Panc1 (cell line): ENCODE results near the gene JKAMP. TPM values are rescaled to one million over a fixed set of nuclear protein-coding genes. Genes with fewer than 3 reads are reported as not detected.
A peak's percentile ranks its signal among the peaks of the same experiment; 100 is the strongest.
"Not testable (repeated sequence)": the region's sequence is repeated elsewhere in the genome, so short reads cannot be mapped to it uniquely, and the experiment has no call there.

Experiments used
- ATAC-seq: fragments of 200-7000 bp; cut with Tn5 transposase; 2 replicates; pipeline ENCODE4 v1.9.1; 2020; ENCODE audit warnings: mild to moderate bottlenecking, moderate library complexity
- BruUV-seq: library from RNA; stranded (reverse); fragments of 400-500 nt; replicated peaks from 2 replicates; lab custom pipeline; 2021; lab: Mats Ljungman, UMichigan
- CTCF ChIA-PET: fragments of 300-600 bp; sonication (Branson Sonifier 250); formaldehyde crosslinking; loops from one replicate; lab custom pipeline; 2022; ENCODE audit warnings: antibody characterized with exemption; lab: Charles Lee
- POLR2A ChIA-PET: fragments of 300-600 bp; sonication (Branson Sonifier 250); formaldehyde crosslinking; loops from one replicate; lab custom pipeline; 2022; ENCODE audit warnings: antibody characterized with exemption; lab: Charles Lee
- DNase-seq: peaks from one replicate; pipeline ENCODE4 v3.0.0-alpha.2; 2010; ENCODE audit warnings: low read depth, low spot score
- H3K27ac ChIP-seq: 2 replicates; pipeline ENCODE4 v1.5.1; 2011; ENCODE audit warnings: mild to moderate bottlenecking, low read length, inconsistent platforms
- H3K27me3 ChIP-seq: fragments of 200-500 bp; sonication (Bioruptor generic); 2 replicates; pipeline ENCODE4 v1.6.0; 2014; ENCODE audit warnings: low read length, inconsistent platforms; ENCODE audit not compliant: control insufficient read depth, insufficient read depth
- H3K36me3 ChIP-seq: fragments of 200-500 bp; sonication (Bioruptor generic); 2 replicates; pipeline ENCODE4 v1.5.1; 2014; ENCODE audit warnings: inconsistent platforms, mild to moderate bottlenecking, low read length, moderate library complexity; ENCODE audit not compliant: control insufficient read depth, insufficient read depth
- H3K4me1 ChIP-seq: 2 replicates; pipeline ENCODE4 v1.5.1; 2011; ENCODE audit warnings: inconsistent platforms, mild to moderate bottlenecking, low read length, moderate library complexity; ENCODE audit not compliant: control insufficient read depth, insufficient read depth
- H3K4me3 ChIP-seq, 2 experiments: 2 replicates each; pipeline ENCODE4 v1.5.1; 2011 to 2012; ENCODE audit warnings: low read depth in 2 of 2, low read length in 2 of 2, mild to moderate bottlenecking in 2 of 2, inconsistent platforms in 1 of 2, moderate library complexity in 1 of 2
- H3K9me3 ChIP-seq: fragments of 200-500 bp; sonication (Bioruptor generic); 2 replicates; pipeline ENCODE4 v1.5.1; 2014; ENCODE audit warnings: low read depth, mild to moderate bottlenecking, inconsistent platforms, low read length, moderate library complexity; ENCODE audit not compliant: control insufficient read depth, insufficient read depth
- POLR2AphosphoS5 ChIP-seq: IDR thresholded peaks from 2 replicates; pipeline ENCODE4 v1.6.1; 2012; ENCODE audit warnings: mild to moderate bottlenecking, low read depth, low read length, moderate library complexity
- SIN3A ChIP-seq: IDR thresholded peaks from 2 replicates; pipeline ENCODE4 v1.6.1; 2012; ENCODE audit warnings: low read depth, mild to moderate bottlenecking, low read length, moderate library complexity, borderline replicate concordance; ENCODE audit not compliant: insufficient read depth
- TCF7L2 ChIP-seq: IDR thresholded peaks from 2 replicates; pipeline ENCODE4 v1.6.1; 2011; ENCODE audit warnings: mild to moderate bottlenecking, low read depth, low read length, inconsistent platforms
- in situ Hi-C: cut with HindIII; loops from 2 replicates; pipeline ENCODE4 v1.10.0; 2016; ENCODE audit warnings: low sequenced_read_pairs, low pct_unique_long_range_greater_than_20kb
- intact Hi-C: fragments of 100-400 bp; cut with micrococcal nuclease; formaldehyde crosslinking; loops from one replicate; pipeline ENCODE4 v1.10.0; 2022; ENCODE audit not compliant: unreplicated experiment
- total RNA-seq: library from RNA; stranded (reverse); gene quantifications from one replicate; pipeline ENCODE4 v1.2.1, GENCODE V29; 2021; ENCODE audit not compliant: unreplicated experiment
- TF ChIP-seq, protein P1 (sequence below), 2 experiments: IDR thresholded peaks; 2 replicates each; pipeline ENCODE4 v1.6.1; 2011 to 2012; ENCODE audit warnings: low read depth in 2 of 2, control low read depth in 1 of 2, low read length in 1 of 2, mild to moderate bottlenecking in 1 of 2, moderate library complexity in 1 of 2; ENCODE audit not compliant: insufficient read depth in 1 of 2
- TF ChIP-seq, protein P2 (sequence below): fragments of 450-650 bp; IDR thresholded peaks from 2 replicates; pipeline ENCODE4 v1.5.1; 2017; ENCODE audit warnings: mild to moderate bottlenecking

Gene JKAMP
- total RNA-seq, 1 experiment from 2014 or later: 36.0 TPM

GRCh38 chr14:59439256-59439965 is 44.9 kb upstream of the JKAMP start:
- no TSS peak for BruUV-seq
- POLR2A ChIA-PET: no interaction called here
- Histone ChIP-seq H3K36me3 (no peaks in the 10 kb centered on the region), H3K4me3 (no peak overlapping the region), H3K27me3 (no peaks in the 10 kb centered on the region), H3K27ac (no peak overlapping the region), H3K4me1 (no peaks in the 10 kb centered on the region), H3K9me3 (no peaks in the 10 kb centered on the region)
- no peak for DNase-seq
- no peak for TF ChIP-seq POLR2AphosphoS5
- TF ChIP-seq, protein P1, sequence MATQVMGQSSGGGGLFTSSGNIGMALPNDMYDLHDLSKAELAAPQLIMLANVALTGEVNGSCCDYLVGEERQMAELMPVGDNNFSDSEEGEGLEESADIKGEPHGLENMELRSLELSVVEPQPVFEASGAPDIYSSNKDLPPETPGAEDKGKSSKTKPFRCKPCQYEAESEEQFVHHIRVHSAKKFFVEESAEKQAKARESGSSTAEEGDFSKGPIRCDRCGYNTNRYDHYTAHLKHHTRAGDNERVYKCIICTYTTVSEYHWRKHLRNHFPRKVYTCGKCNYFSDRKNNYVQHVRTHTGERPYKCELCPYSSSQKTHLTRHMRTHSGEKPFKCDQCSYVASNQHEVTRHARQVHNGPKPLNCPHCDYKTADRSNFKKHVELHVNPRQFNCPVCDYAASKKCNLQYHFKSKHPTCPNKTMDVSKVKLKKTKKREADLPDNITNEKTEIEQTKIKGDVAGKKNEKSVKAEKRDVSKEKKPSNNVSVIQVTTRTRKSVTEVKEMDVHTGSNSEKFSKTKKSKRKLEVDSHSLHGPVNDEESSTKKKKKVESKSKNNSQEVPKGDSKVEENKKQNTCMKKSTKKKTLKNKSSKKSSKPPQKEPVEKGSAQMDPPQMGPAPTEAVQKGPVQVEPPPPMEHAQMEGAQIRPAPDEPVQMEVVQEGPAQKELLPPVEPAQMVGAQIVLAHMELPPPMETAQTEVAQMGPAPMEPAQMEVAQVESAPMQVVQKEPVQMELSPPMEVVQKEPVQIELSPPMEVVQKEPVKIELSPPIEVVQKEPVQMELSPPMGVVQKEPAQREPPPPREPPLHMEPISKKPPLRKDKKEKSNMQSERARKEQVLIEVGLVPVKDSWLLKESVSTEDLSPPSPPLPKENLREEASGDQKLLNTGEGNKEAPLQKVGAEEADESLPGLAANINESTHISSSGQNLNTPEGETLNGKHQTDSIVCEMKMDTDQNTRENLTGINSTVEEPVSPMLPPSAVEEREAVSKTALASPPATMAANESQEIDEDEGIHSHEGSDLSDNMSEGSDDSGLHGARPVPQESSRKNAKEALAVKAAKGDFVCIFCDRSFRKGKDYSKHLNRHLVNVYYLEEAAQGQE (IDR thresholded peaks at IDR 0.05; ENCODE audit: insufficient read depth in 1 of 2, low read depth in 2 of 2, low read length in 1 of 2): no peak
- no peak for TF ChIP-seq SIN3A
- TF ChIP-seq, protein P2, sequence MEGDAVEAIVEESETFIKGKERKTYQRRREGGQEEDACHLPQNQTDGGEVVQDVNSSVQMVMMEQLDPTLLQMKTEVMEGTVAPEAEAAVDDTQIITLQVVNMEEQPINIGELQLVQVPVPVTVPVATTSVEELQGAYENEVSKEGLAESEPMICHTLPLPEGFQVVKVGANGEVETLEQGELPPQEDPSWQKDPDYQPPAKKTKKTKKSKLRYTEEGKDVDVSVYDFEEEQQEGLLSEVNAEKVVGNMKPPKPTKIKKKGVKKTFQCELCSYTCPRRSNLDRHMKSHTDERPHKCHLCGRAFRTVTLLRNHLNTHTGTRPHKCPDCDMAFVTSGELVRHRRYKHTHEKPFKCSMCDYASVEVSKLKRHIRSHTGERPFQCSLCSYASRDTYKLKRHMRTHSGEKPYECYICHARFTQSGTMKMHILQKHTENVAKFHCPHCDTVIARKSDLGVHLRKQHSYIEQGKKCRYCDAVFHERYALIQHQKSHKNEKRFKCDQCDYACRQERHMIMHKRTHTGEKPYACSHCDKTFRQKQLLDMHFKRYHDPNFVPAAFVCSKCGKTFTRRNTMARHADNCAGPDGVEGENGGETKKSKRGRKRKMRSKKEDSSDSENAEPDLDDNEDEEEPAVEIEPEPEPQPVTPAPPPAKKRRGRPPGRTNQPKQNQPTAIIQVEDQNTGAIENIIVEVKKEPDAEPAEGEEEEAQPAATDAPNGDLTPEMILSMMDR: no peak
- intact Hi-C loops (no loop called here), in situ Hi-C loops (no loop called here)
- no peak for ATAC-seq
- CTCF ChIA-PET: no interaction called here

DNA sequence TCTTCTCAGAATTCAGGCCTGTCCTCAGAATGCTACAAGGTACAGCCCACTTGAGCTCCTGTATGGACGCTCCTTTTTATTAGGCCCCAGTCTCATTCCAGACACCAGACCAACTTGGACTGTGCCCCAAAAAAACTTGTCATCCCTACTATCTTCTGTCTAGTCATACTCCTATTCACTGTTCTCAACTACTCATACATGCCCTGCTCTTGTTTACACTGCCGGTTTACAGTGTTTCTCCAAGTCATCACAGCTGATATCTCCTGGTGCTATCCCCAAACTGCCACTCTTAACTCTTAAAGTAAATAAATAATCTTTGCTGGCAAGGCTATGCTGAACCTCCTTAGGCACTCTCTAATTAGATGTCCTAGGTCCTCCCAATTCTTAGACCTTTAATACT is 35.6 kb upstream of the JKAMP start:
- H3K9me3 ChIP-seq, DNase-seq, ATAC-seq, H3K27me3 ChIP-seq, H3K36me3 ChIP-seq, in situ Hi-C loops, H3K27ac ChIP-seq, H3K4me1 ChIP-seq, CTCF ChIA-PET, H3K4me3 ChIP-seq, POLR2A ChIA-PET: not testable (repeated sequence)
- intact Hi-C loops: loop anchor here (10.0 kb wide), 2 partner anchors 424 to 814 kb away; partner anchors contain the start of gene DACT1
- BruUV-seq: TSS peak; percentile 31

- TF ChIP-seq, protein P1 (IDR thresholded peaks at IDR 0.05; ENCODE audit: insufficient read depth in 1 of 2, low read depth in 2 of 2, low read length in 1 of 2): no peak
- TF ChIP-seq, protein P2: no peak
- TF ChIP-seq POLR2AphosphoS5 (no peak), TCF7L2 (no peak), SIN3A (no peak)
- no TSS peak for BruUV-seq
- POLR2A ChIA-PET: no interaction called here
- H3K36me3 ChIP-seq: no peaks in the 10 kb centered on the region
- no peak overlapping the region for H3K27ac ChIP-seq
- H3K9me3 ChIP-seq: no peaks in the 10 kb centered on the region
- DNase-seq (no peak), ATAC-seq (no peak)
- intact Hi-C loops (no loop called here), in situ Hi-C loops (no loop called here)
- H3K27me3 ChIP-seq: no peaks in the 10 kb centered on the region
- CTCF ChIA-PET: no interaction called here
- H3K4me3 ChIP-seq: no peak overlapping the region
- H3K4me1 ChIP-seq: no peaks in the 10 kb centered on the region
These were observed 33.6 kb upstream of the JKAMP start for GRCh38 chr14:59450716-59451115.
